GM21825 (cell line): Measurements from ENCODE around the gene HNRNPF.
"Not testable (repeated sequence)": the region's sequence is repeated elsewhere in the genome, so short reads cannot be mapped to it uniquely, and the experiment has no call there.

Experiments used
- ATAC-seq: cut with Tn5 transposase; IDR thresholded peaks from one replicate; pipeline ENCODE4 v1.9.1; 2021; ENCODE audit warnings: mild to moderate bottlenecking, moderate library complexity; ENCODE audit not compliant: unreplicated experiment

The HNRNPF gene

DNA sequence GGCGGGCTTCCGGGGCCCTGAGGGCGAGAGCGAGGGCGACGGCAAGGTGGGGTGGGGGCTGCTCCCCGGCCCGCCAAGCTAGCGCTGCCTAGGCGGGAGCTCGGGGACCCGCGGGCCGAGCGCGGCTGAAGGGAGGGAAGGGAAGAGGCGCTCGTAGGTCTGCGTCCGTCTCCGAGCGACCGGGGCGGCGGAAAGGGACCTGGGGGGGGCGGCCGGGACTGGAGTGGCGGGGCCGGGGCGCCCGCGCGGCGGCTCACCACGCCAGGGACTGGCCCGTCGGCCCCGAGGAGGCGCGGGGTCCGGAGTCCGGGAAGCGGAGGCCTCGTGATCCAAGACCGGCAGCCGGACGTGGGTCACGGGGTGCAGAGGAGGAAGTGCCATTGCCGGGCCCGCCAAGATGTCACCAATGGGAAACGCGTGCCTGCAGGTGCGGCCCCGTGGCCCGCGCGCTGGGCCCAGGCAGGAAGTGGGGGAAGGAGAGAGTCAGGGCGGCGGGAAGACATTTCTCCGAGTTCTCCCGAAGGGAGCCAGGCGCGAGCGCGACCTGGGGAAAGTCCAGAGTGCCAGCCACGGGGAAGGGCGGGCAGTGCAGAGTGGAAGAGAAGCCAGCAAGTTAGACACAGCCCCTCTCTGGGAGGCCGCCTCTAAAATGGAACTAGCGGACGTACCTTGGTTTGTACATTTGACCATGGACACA is 11.9 kb downstream of the HNRNPF start:
- peak; percentile 81 for ATAC-seq

DNA sequence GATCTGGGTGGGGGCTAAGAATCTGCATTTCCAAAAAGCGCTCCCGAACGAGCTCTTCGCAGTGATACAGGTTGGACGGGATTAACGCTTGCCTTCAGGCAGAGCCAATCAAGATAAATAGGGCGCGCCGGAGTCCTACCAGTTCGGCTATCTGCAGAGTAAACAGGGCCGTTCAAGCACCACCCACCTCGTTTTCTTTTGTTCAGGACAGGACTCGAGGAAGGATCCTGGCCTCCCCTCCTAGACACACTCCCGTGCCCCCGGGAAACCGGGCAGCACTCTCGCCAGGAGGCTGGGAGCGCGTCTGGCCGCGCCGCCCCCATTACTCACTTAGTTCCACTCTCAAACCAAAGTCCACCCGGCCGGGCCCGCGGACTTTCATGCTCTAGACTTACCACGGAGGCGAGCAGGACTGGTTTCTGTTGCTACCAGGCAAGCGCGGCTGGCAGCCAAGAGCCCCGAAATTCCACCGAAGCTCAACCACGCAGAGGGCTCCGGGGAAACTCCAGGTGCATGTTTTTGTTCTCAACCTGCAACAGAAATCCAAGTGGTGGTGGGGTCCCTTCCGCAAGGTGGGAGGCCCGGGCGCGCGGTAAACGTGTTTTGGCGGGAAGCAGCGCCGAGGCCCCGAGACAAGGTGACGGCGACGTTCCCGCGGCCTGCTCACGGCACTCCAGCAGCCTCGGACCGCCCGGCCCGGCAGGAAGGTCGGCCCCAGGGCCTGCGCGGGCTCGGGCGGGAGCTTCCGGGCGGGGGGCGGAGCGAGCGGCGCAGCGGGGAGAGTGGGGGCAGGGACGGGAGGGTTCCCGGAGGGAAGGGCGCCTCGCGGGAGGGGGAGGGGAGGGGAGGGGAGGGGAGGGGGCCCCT is 12.7 kb downstream of the HNRNPF start:
- peak; percentile 44 for ATAC-seq

DNA sequence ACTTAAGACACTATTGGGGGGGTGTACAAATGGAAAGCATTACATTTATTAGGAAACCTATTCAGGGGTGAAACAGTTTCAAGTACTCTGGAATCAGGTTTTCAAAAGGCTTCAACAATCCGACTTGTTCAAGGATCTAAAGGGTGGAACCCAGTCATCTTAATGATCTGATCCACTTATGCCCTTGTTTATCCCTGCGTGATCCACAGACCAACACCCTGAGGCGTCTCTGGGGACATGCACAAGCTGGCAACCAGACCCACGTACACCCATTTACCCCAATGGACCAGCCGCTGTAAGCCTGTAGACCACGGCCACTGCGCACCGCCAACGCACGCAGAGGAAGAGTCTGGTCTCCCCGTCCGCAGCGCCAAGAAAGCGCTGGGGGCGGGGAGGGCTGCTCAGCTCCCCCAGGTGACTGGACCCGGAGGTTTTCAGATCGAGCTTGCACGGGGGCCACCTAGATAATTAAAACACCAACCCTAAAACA is 13.4 kb downstream of the HNRNPF start:
- ATAC-seq, result no peak

DNA sequence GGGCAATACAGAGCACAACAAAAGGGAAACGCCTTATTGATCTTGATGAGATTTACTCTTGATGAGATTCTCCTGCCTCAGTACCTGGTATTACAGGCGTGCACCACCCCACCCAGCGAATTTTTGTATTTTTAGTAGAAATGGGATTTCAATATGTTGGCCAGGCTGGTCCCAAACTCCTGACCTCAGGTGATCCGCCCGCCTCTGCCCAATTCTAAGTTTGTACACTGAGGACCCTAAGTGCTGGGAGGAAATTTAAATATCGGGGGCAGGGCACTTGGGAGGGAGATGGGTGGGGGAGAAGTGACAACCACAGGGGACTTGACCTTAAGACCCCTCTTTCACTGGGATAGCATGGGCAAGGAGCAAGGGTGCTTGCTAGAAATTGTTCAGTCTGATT is 14.1 kb downstream of the HNRNPF start:
- no peak for ATAC-seq

DNA sequence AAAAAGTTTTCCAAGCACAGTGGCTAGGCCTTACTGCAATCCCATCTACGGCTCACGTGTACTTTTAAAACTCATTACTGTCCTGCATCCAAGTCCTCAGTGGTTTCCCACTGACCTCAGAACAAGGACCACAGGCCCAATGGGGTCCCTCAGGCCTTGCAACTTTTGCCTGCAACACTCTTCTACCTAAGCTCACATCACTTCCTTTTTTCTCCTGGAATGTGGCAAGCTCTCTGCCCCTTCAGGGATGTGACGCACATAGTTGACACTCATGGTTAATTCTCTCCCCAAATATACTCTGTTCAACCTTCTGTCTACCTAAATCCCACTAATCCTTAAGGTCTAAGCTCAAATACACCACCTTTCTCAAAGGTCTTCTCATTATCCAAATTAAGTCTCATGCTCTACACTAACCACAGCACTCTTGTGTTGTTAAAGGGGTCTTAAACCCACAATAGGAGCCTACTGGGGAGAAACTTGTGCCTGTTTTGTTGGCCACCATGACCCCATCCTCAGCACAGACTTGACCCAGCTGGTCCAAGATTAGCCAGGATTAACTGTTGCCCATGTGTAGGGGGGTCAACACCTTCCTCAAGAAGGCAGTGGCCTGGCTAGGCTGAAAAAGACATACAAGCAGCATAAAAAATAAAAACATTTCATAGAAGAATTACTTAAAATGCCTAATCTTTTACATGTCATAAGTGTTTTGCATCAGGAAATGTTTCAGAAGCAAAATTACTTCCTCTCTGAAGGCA is 15.2 kb downstream of the HNRNPF start:
- no peak for ATAC-seq

DNA sequence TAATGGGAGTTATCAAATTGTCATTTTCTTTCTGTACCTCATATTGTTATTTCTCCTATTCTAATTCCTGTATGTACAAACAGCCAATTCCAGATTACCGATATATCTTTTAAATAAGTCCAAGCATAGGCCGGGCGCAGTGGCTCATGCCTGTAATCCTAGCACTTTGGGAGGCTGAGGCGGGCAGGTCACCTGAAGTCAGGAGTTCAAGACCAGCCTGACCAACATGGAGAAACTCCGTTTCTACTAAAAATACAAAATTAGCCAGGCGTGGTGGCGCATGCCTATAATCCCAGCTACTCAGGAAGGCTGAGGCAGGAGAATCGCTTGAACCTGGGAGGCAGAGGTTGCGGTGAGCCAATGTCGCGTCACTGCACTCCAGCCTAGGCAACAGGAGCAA is 15.8 kb downstream of the HNRNPF start:
- not testable (repeated sequence) for ATAC-seq

DNA sequence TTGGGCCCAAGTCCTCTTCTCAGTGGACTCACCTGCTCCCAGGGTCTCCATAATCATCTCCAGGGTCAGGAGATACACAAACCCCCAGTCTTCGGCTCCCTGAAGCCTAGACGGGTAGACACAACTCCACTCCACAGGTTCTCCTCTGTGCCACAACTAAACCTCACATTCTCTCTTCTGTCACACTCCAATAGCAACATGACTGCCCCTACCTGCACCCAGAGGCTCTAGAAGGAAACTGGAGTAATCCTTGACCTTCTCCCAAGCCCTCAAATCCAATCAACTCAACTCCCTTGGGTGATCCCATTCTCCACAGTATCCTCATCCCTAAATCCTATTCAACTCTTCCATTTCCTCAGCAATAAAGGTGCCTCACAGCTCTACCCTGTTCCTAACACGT is 16.2 kb downstream of the HNRNPF start:
- no peak for ATAC-seq

DNA sequence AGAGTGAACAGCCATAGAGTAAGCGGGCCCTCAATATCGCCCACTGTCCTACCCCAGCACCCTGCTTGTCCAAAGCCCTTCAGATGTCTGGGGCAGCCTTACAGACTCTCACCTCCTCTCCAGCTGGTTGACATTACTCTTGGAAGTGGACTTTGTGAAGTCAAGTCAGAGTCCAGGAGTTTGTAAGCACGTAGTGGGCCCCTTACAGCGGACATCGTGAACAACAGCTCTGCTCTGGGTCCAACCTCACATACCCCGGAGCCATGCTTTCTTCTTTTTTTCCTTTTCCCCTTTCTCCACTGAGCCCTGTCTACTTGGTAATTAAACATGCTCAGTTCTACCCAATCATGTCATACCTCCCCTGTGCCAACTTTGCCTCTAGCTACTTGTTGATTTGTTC is 17.5 kb downstream of the HNRNPF start:
- no peak for ATAC-seq

DNA sequence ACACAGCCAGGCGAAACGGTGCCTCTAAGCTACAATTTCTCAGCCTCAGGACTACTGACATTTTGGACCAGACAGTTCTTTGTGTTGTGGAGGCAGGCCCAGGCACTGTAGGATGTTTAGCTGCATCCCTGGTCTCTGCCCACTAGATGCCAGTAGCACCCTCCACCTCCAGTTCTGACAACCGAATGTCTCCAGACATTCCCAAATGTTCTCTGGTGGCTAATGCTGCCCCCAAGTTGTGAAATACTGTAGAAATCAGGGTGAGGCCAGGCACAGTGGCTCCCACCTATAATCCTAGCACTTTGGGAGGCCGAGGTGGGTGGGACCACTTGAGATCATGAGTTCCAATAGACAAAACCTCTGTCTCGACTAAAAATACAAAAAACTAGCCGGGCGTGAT is 18.2 kb downstream of the HNRNPF start:
- ATAC-seq, result no peak

DNA sequence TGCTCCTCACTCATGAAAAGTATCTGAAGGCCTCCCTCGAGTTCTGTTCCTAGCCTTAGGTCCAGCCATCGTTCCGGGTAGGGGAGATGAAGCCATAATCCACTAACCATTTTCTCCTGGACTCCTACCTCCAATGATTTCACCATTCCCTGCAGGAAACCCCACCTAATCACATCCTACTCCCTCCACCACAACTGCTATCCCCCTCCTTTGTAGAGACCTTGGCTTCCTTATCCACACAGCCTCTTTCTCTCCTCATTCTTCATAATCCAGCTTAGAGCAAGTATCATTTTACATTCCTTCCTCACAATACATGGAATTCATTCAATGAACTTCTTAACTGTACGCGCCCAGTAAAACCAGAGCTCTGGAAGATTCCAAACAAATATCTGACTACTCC is 18.7 kb downstream of the HNRNPF start:
- no peak for ATAC-seq

DNA sequence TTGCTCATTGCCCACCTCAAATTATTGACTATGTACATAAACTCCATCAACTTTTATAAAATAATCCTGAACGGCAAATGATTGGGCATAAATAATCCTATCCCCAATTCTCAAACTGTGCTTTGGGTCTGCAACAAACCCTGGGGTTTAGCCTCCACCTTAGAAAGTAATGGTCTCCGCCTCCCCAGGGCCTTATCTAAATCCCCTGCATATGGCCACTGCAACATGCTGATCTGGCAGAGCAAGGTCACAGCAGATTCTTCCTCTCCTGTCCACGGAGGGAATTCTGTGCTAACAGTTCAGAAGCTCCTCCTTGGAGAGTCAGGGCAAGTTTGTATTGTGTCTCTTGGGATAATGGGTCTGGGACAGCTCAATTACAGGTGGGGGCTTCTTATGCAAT is 19.1 kb downstream of the HNRNPF start:
- no peak for ATAC-seq

DNA sequence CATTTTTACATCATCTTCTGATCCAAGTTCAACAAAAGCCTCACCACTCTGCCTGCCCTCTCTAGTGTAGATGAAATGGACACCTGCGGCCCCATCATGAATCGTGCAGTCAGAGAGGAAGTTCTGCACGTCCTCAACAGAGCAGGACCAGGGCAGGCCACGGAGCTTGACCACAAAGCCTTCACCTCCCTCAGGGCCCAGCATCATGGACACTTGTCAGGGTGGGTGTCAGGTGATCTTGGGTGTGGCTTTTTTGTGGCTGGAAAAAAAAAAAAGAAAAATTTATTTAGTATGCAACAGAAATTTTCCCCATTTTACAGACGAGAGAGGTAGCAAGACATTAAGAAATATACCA is 21.3 kb downstream of the HNRNPF start:
- ATAC-seq, result no peak

DNA sequence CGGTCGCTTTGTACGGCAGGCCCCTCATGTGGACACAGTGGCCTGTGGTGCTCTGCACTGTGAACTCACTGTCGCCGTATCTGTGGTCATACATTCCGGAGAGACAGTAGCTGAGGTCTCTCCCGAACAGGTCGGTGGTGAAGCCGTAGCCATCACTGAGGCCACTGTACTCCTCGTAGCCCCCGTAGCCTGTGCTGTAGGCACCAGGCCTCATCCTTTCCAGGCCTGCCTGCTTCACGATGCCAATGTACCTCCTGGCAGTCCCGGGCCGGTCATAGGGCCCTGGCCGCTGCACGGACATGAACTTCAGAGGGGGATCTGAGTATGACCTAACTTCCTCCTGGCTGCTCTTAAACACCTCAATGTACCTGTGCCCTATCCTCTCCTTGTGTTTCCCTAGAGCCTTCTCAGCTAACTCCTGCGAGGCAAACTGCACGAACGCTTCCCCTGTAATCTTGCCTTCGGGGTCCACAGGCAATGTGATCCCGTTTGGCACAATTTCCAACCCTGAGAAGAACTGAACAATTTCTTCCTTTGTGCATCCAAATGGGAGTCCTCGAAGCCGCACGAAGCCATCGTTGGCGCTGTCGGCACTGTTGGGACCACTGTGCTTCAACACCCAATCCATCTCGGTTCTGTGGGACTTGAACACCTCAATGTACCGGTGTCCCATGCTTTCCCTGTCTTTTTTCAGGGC is 21.9 kb downstream of the HNRNPF start:
- no peak for ATAC-seq

DNA sequence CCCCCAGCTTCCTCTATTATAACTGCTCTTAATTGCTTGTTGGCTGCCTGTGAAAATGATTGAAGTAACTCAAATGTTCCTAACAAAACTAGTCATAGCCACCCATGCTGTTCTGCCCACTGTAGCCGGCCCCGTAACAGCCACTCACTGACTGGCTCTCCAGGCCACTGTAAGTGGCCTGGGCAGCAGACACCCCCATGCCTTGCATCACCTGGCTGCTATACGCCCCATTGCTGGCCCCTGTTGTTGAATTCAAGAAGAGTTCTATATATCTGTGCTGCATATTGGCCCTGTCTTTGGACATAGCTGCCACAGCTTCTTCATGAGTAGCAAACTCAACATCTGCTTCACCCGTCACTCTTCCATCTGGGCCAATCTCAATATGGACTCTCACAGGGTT is 22.4 kb downstream of the HNRNPF start:
- no peak for ATAC-seq

DNA sequence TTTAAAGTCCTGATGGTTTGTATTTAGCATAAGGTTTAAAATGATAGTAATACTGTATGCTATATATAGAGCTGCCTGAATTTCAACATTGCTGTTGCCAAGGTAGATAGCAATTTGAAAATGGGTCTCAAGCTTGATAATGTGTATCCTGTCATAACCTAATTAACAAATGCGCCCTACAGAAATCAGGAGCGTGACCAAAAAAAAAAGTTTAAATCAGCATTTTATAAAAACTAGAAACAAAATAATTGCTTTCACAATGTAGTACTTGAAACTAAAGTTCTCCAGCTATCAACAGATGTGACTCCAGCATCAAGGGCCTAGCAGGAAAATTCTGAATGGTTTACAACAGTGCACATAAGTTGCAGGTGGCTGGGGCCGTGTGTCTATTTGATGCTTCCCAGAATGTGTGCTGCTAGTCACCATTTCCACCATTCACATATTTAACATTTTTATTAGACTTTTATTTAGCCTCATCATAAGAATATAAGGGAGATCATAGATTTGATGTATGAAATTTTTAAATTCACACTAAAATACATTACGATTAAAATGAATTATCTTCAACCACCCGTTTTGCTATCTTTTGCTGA is 23.5 kb downstream of the HNRNPF start:
- ATAC-seq, result no peak

DNA sequence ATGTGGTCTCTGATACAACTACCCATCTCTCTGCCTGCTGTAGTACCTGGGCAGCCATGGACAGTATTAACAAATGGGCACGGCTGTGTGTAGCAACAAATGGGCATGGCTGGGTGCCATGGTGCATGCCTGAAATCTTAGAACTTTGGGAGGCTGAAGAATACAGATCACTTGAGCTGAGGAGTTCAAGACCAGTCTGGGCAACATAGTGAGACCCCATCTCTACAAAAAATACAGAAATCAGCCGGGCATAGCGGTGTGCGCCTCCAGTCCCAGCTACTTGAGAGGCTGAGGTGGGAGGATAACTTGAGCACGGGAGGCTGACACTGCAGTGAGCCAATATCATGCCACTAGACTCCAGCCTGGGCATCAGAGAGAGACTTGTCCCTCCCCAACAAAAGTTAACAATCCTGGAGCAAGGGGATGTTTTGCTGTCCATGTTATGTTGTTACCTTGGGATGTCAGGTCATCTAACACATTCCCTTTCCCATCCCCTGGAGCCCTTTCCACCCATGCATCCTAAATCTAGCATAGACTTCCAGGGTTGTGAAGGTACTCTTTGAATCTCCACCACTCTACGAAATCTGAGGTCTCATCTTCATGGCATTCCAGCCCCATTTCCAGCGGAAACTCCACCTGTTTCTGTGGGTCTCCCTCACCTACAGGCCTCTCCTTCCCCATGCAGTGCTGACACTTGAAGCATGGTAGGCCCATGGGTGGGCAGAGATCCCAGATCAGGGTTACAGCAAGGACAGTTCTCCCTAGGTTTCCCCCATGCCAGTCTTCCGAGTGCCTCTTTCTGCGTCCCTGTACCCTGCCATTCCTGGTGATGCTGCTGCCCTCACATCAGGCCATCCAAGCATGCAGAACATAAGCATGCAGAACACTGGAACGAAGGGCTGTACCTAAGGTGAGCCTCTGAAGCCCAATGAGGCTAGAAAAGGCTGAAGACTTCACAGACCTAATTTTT is 24.4 kb downstream of the HNRNPF start:
- ATAC-seq, result no peak

DNA sequence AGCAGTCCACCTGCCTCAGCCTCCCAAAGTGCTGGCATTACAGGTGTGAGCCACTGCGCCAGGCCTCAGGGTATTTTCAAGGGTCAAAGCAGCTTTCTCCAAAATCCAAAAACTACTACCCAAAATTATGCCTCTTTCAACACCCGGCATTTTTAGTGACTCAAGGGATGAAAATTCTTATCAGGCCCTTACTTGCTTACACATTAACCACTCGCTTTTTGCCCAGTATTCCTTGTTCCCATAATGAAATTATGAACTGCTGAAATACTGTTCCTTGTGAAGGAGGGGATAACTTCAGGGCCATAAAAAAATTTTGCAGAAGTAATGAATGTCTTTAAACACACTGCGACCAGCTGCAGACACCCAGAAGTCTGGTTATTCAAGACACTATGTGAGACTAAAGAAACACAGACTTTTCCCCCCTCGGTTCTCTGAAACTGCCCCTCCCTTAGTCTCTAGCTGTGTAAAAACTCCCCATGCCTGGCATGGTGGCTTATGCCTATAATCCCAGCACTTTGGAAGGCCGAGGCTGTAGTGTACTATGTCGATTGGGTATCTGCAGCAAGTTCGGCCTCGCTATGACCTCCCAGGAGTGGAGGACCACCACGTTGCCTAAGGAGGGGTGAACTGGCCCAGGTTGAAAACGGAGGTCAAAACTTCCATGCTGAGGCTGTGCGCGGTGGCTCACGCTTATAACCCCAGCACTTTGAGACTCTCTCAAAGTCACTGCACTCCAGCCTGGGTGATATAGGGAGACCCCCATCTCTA is 25.6 kb downstream of the HNRNPF start:
- ATAC-seq, result no peak

DNA sequence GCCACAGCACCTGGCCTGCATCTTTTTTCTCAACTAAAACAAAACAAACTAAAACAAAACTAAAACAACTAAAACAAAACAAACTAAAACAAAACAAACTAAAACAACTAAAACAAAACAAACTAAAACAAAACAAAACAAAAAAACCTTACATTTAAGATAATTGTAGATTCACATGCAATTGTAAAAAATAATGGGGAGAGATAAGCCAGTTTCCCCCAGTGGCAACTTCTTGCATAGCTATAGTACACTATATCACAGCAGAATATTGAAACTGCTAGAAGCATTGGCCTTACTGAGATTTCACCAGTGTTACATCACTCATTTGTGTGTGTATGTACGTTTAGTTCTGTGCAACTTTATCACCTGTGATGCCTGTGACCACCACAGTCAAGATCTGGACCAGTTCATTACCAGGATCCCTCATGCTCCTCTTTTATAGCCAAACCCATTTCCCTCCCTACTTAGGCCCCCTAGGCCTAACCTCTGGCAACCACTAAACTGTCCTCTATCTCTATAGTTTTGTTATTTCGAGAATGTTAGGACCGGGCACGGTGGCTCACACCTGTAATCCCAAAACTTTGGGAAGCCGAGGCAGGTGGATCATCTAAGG is 28.3 kb downstream of the HNRNPF start:
- no peak for ATAC-seq
